ENCODE results near the gene CRACR2A.

GRCh38 chr12:3634348-3634747 is 118.6 kb downstream of the CRACR2A start:
- TF ChIP-seq CTCF (IDR thresholded peaks at IDR 0.05; ENCODE audit: control extremely low read depth in 1 of 3, insufficient read depth in 1 of 3, low read depth in 1 of 3, low read length in 3 of 3) (no peak), CEBPB (IDR thresholded peaks at IDR 0.05; ENCODE audit: low read depth, low read length) (no peak), RNF2 (IDR thresholded peaks at IDR 0.05; ENCODE audit: borderline replicate concordance, low read depth, low read length, missing control alignments, poor library complexity, severe bottlenecking) (no peak), GABPA (IDR thresholded peaks at IDR 0.05; ENCODE audit: borderline replicate concordance, insufficient read depth, low read length) (no peak), SUZ12 (IDR thresholded peaks at IDR 0.05; ENCODE audit: low read length) (no peak), POLR2A (IDR thresholded peaks at IDR 0.05; ENCODE audit: control extremely low read depth in 1 of 2, low read depth in 2 of 2, low read length in 2 of 2) (no peak), EZH2 (IDR thresholded peaks at IDR 0.05; ENCODE audit: low read depth, low read length, severe bottlenecking) (no peak), EP300 (IDR thresholded peaks at IDR 0.05; ENCODE audit: borderline replicate concordance in 1 of 2, low read depth in 2 of 2, low read length in 2 of 2) (no peak), JUND (IDR thresholded peaks at IDR 0.05; ENCODE audit: low read length) (no peak), RFX5 (IDR thresholded peaks at IDR 0.05; ENCODE audit: borderline replicate concordance, low read depth, low read length) (no peak), EGR1 (IDR thresholded peaks at IDR 0.05; ENCODE audit: borderline replicate concordance, low read depth, low read length) (no peak), ZNF274 (IDR thresholded peaks at IDR 0.05; ENCODE audit: borderline replicate concordance, extremely low read depth, low read length) (no peak), ATF2 (IDR thresholded peaks at IDR 0.05; ENCODE audit: low read length) (no peak), FOSL1 (IDR thresholded peaks at IDR 0.05; ENCODE audit: insufficient read depth, low read depth, low read length) (no peak)
